ENCODE measurements around the gene NKX2-2. TPM values are rescaled to one million over a fixed set of nuclear protein-coding genes. Genes with fewer than 3 reads are reported as not detected.
A peak's percentile ranks its signal among the peaks of the same experiment; 100 is the strongest.

NKX2-2 gene
- total and polyA plus RNA-seq, 2 of the 8 experiments (the other 6 are each of a cell fraction or from before 2014, with no cell fraction given), result not detected

- TF ChIP-seq YY1 (IDR thresholded peaks at IDR 0.05; ENCODE audit: low read depth, low read length), result 0 out of 2 replicates have a peak, but pooled peaks have one; percentile 29
Observed at GRCh38 chr20:21514553-21515251, 838 bp upstream of the NKX2-2 start (continued).
